GM20000 (cell line): Measurements from ENCODE around the gene SYT7.

Experiments
- DNase-seq: peaks from one replicate; pipeline ENCODE4 v3.0.0; 2012; ENCODE audit warnings: low spot score
- CTCF ChIP-seq: IDR thresholded peaks from 2 replicates; pipeline ENCODE4 v1.5.1; 2012; ENCODE audit warnings: mild to moderate bottlenecking, control low read depth; ENCODE audit errors: extremely low read depth, missing control alignments

Gene SYT7

DNA sequence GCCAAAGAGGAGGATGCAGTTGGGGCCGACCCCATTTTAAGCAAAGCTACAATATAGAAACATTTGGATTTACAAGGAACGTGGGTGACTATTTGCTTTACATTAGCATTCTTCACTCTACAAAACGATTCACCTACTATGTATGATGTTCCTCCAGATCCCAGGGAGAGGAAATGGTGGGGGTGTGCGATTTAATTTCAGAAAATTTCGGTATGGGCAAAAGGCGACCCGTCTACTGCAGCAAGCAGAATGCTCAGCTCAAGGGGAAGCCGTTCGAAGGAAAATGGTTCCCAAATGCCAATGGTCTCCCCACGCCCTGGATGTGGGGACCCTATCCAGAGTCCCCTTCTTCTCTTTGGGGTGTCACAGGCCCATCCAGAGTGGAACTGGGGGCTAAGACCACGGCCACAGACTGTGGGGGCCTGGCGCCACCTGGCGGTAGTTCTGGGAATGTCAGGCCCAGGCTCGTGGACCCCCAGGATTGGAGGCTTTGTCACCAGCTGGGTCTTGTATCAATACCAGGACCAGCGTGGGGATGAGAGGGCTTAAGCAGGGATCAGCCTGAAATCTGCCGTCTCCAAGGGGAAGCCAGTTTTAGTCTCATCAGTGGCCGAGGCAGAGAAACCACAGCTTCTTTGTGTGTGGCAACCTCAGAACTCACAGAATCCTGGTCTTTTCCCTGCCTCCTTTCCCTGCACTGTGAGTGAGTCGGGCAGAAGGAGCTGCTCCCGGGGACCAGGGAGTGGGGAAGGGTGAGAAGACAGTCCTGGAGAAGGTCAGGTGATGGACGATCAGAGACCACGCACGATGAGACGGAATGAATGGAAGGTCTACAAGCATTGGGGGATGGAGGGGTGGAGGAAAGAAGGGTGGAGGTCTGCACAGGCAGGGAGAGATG, 64.0 kb downstream of the SYT7 start:
- peak; percentile 80 for TF ChIP-seq CTCF
- peak; percentile 88 for DNase-seq

- DNase-seq: no peak
- no peak for TF ChIP-seq CTCF
Observed at GRCh38 chr11:61516191-61516590, 64.7 kb downstream of the SYT7 start.

DNA sequence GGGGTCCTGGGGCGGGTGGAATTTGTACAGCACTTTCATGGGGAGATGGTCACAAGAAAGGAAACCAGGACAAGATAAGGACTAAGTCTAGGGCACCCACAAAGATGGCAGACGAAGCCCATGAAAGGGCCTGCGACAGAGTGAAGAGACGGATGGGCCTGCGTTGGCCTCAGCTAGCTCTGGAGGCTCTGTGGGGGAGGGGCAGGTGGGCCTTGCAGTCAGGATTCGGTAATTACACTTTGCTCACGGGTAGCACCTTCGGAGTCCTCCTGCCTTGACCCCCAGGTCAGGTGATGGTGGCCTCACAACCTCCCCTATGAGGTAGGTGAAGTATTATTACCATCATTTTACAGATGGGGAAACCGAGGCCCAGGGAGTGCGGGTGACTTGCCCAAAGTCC, 65.2 kb downstream of the SYT7 start:
- TF ChIP-seq CTCF: no peak
- DNase-seq: no peak

DNA sequence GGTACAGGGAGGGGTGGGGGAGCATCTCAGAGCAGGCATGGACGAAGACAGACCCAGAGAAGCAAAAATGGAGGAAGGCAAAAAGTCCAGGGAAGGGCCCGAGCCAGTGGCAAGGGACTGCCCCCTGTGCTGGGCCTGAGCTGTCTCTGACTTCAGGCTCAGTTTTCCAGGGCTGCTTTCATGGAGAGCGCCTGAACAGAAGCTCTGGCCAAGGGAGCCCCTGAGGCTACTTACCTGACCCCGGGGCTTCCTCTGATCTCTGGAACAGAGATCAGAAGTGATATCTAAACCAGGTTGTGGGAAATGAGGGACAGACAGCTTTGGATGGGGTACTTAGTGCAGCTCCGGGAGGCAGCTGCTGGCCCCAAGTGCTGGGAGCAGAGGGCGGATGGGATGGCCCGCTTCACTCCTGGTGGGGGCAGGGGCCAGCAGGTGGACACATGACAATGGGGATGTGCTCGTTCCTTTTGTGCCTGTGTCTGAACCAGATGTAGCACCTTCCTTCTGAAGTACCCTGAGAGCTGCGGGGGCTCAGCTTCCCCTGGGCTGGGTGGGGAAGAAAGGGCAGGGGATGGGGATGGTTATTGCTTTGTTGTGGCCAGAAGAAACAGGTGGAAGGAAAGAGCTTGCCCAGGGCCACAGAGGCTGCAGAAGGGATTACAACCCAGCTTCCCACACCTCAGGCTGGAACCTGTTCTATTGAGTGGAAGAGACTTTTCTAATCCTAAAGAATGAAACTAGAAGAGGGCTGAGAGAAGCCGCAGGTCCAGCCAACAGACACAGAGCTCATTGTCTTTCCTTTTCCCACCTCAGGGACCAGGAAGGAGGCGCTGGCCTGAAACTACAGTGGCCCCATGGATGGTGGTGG, 66.6 kb downstream of the SYT7 start:
- DNase-seq: no peak
- no peak for TF ChIP-seq CTCF

- TF ChIP-seq CTCF: no peak
Observed at GRCh38 chr11:61513143-61513765, 67.6 kb downstream of the SYT7 start.

GRCh38 chr11:61512435-61512834, 68.4 kb downstream of the SYT7 start:
- TF ChIP-seq CTCF: no peak
- no peak for DNase-seq

More at GRCh38 chr11:61513143-61513765, 67.6 kb downstream of the SYT7 start:
- no peak for DNase-seq
